H54 (cell line): ENCODE data around the gene ARID5A.

Experiments used
- DNase-seq: peaks from one replicate; pipeline ENCODE4 v3.0.0; 2011; ENCODE audit warnings: low spot score, mixed read lengths; ENCODE audit not compliant: insufficient read length
- FAIRE-seq: peaks from 3 replicates; lab custom pipeline; 2011; peaks lifted over from hg19 to GRCh38; lab: Jason Lieb, UNC
- POLR2A ChIP-seq: IDR thresholded peaks from 2 replicates; pipeline ENCODE4 v1.6.1; 2011; ENCODE audit warnings: low read depth, mild to moderate bottlenecking, low read length

Gene ARID5A

DNA sequence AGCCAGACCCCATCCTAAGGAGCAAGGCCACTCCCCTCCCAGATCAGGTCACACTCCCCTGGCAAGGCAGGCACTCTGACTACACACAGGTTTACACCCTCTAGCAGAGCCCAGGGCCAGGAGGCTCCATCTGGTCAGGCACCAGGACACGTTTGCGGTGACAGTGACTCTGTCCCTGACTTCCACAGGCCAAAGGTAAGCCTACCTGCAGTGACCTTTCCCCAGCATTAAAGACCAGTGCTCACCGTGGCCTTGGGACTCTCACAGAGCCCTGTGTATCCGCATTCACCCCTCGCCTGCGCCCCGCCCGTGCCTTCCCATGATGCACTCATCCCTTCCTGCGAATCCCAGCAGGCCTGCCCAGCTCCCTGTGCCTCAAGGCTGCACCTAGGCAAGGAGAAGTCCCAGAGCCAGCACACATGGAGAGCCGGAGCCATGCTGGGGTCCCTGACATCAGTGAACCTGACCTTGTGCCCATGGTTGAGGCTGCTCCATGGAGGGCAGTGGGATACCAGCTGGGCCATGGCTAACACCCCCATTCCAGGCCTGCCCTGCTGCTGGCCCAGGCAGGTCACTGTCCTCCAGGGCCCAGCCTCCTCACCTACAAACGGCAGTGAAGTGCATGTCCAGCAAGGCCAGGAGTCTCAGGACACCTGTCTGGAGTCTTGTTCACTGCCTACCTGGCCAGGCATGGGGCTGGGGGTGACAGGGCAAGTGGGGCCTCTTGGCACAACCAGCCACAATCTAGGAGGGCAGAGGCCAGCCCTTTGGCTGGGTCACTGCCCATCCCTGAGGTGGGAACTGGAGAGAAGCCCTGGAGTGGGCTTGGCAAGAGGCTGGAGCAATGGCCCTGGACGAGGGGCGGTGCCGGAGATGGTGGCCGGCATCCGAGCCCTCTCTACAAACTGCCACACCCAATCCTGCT, 34.4 kb upstream of the ARID5A start:
- TF ChIP-seq POLR2A, result no peak
- DNase-seq, result no peak
- no peak for FAIRE-seq

DNA sequence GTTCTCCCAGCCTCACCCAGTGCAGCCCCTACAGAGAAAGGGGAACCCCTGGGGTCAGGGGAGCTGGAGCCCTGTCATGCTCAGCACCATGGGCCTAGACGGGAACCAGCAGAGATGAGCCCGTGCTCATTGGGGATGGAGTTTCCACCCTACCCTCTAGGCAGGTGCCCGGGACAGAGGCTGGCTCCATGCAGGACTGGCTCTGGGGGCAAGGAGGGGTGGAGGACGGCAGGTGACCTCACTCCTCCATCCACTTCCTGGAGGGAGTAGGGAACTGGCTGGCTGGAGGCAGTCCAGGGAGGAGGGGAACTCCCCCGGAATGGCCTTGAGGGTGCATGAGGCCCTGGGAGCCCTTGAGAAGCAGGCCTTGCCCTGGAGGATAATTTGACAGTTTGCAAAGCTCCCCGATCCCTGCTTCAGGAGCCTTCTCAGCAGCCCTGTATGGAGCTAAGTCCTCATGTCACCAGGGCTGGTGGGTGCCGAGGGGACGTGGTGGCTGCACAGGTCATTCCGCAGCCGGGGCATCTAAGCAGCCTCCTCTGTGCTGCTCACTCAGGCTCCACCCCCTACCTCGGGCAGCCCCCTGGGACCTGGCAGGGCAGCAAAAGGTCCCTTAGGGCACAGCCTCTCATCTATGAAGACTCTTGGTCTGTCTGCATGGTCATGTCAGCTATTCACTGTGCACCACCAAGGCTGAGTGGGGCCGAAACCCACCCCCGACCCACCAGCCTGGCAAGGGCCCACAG, 33.5 kb upstream of the ARID5A start:
- FAIRE-seq (no peak), DNase-seq (no peak)
- TF ChIP-seq POLR2A, result no peak

DNA sequence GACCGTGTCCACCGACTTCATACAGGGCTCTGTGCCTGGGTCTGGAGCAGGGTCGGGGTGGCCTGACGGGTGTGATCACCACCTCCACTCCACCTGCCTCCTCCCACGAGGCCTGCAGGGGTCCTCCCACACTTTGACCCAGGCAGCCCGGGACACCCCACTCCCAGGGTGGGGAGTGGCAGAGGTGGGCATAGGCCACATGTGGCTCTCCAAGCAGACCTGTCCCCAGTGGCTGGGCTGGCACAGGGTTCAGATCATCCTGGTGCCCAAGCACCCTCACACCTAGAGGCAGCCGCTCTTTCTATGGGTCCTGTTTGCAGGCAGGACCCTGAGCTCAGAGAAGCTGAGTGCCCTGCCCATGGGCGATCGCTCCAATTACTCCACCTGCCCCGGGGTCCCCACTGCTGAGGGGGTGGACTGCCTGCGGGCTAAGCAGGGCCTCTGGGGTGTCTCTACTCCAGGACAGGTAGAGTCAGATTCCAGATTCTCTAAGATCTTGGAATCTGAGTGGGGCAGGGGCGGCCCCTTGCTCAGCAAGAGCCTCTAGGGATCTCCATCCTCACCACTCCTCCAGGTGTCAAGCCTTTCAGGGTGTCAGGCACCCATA, 32.8 kb upstream of the ARID5A start:
- FAIRE-seq (no peak), DNase-seq (no peak)
- TF ChIP-seq POLR2A, result no peak

DNA sequence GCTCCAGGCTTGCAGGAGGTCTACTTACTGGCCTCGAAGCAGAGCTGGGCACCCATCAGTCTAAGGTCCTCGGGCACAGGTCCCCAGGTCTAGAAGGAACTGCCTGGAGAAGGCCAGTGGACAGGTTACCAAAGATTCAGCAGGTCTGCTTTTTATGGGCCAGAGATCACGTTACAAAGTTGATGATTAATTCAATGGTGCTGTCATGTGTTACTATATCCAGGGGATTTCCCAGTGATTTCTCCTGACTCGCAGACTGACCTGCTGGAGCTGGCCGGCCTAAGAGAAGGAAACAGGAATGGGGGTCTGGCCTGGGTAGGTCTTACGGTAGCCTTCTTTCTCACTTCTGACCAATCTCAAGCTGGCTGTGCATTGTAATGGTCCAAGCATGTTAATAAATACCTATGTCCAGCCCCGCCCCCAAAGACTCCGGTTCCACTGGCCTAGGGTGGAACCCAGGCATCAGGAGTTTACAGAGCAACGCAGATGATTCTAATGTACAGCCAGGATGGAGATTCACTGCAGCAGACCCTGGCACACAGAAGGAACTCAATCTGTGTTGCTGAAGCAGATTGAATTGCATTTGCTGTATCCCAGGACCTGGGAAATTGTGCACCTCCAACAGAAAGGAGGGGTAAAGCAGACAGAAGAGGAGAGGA, 31.2 kb upstream of the ARID5A start, which contains the start of gene NEURL3:
Gene NEURL3 (minus strand): TSS at position 127 of the 659 bp plus-strand sequence. CDS start 71 bp downstream, at position 56.
- DNase-seq (peak; percentile 77), FAIRE-seq (peak; percentile 41)
- TF ChIP-seq POLR2A, result no peak

DNA sequence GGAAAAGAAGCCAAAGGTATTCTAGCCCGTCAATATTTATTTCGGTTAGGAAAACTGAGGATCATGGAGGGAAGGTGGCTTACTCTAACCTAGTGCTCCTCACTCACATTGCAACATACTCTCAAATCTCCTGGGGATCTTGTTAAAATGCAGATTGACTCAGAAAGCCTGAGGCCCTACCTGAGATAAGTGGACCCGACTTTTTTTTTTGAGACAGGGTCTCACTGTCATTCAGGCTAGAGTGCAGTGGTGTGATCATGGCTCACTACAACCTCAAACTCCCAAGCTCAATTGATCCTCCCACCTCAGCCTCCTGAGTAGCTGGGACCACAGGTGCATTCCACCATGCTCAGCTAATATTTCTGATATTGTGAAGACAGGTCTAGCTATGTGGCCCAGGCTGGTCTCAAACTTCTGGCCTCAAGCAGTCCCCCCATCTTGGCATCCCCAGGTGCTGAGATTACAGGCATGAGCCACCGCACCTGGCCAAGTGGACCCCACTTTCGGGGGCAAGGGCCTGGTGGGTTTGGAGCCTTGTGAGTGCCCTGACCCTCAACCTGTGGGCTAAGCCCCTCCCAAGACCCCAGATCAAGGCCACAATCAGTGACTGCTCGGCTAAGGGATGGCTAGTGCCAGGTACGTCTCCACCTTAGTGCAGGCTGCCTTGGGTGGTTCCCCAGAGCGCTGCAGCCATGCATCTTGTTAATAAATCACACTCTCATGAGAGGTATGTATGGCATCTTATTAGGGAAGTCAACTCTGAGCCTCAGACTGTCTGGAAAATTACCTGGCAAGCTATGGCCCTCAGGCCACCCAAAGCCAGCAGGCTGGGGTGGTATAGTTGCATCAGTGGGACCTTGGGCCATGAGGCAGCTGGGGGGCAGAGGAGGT, 30.3 kb upstream of the ARID5A start:
- no peak for TF ChIP-seq POLR2A
- DNase-seq (no peak), FAIRE-seq (no peak)

DNA sequence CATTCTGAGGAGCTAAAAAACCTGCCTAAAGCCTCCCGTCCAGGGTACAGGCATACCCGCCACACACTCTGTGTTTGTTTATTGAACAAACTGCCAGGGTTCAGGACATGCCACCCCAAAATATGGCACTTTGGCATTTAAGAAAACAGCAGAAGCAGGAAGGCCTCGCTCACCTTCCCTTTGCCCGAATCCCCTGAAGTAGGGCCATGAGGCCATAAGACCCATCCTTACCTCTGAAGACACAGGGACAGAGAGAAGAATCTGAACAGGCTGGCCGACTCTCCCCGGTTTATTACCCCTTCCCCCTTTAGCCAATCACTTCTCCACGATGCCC, 29.7 kb upstream of the ARID5A start:
- DNase-seq, result no peak
- FAIRE-seq, result no peak
- no peak for TF ChIP-seq POLR2A

DNA sequence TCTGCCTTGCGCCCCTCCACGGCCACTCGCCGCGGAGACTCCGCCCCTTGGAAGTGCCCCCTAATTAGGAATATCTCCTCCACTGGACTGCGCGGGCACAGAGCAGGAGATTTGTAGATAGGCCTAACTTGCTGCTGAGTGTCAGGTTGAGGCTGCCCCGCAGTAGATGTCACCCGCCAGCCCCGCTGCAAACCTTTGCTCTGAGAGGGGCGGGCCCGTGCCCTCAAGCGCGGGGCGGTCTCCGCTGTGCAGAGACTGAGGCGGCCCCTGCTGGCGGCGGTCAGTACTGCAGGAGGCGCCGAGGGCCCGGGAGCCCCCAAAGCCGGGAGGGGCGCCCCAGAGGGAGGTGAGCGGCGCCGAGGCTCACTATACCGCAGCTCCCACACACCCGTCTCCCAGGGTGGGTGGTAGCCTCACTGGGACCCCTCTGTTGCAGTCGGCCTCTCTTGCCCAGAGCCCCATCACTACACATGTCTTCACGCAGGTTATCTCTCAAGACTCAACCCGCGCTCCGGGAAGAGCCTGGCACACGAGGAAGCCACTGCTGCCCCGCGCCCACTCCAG, 28.5 kb upstream of the ARID5A start:
- TF ChIP-seq POLR2A, result no peak
- DNase-seq (peak; percentile 68), FAIRE-seq (no peak)

DNA sequence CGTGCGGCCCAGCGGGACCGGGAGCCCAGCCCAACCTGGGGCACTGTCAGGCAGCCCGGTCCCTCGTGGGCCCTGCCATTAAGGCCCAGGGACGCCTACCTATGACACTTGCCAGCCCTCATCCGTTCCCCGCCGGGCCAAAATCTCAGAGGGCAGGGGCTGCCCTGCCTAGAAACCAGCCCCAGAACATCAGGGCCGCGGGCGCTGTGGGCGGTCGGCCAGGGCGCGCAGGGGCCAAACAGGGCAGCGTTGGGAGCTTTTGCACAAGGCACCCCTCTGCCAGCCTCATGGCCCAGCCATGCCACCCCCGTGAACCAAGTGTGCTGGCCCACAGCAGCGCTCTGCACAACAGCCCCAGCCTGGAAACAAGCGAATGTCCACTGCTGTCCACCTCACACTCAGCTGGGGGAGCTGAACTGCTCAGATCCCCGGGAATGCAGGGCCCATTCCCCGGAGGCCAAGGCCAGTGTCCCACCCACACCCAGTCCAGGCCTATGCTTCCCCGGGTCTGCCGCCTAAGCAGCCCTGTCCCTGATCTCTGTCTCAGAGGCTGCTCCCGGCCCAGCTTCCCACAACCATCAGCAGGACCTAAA, 27.9 kb upstream of the ARID5A start:
- no peak for FAIRE-seq
- no peak for DNase-seq
- no peak for TF ChIP-seq POLR2A

DNA sequence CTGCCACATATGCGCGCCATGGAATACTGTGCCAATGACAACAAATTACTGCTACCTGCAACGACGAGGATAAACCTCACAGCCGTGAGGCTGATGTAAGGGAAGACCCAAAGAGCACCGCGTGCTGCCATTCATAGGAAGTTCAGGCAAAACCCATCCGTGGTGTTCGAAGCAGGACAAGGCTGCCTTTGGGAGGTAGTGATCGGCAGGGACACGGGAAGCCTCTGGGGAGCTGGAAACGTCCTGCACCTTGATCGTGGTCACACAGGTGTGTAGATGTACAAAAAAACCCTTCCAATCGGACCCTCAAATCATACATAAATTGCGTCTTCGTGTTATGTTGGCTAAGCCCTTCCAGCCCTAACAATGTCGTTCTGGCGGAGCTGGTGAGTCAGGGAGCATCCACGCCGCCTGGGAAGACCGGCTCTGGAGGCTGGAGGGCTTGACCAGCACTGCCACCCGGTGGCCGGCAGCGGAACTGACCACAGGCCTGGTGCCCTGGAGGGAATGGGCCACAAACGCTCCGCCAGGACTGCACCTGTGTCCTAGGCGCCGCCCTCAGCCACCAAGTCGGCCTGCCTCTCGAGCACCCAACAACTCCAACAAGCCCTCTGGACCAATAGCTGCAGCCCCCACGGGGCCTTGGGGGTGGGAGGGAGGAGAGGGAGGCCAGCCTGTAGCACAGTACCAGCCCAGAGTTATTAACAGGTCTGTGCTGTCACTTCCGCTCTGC, 27.3 kb upstream of the ARID5A start:
- TF ChIP-seq POLR2A, result no peak
- FAIRE-seq (no peak), DNase-seq (peak; percentile 90)

DNA sequence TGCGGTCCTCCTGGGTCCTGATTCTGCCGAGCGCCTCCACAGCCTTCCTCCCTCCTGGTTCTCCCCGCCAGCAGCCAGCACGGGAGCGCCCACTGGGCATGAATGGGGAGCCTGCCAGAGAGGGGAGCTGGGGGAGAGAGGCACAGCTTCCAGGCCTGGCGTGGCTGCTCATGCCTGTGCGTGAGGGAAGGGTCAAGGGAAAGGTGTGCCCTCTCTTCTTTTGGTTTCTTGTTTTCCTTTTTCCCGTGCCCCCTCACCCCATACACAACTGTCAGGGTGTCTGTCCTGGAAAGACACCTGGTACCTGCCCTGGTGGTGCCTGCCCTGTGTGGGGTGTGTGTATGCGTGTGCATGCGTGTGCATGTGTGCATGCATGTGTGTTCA, 26.7 kb upstream of the ARID5A start:
- no peak for TF ChIP-seq POLR2A
- DNase-seq (no peak), FAIRE-seq (no peak)

DNA sequence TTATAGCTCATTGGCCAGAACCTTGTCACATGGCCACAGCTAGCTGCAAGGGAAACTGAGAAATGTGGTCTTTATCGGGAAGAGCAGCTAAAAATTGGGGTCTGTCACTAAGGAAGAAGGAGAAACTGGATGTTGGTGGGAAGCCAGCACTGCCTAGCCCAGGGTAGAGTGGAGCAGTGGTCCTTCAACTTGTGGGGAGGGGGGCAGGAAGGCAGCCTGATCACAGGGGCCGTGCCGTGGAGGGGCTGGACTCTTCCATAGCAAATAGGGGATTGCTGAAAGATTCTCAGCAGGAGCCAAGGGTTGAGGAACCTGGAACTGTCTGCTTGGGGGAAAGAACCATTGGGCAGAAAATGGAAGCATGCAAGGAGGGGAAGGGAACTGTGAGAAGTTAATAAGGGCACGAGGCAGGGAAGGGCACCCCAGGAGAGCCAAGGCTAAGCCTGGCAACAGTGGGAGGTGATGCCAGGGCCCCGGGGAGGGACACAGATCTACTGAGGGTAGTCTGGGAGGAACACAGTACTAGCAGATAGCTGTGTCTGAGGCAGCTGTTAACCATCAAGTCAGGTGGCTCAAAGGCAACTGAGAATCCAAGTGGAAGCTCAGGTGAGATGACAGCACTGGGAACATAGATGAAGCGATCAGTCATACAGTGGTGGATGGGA, 25.5 kb upstream of the ARID5A start:
- FAIRE-seq (no peak), DNase-seq (no peak)
- TF ChIP-seq POLR2A, result no peak
